Vagina (tissue), 2 donors: Measurements from ENCODE around the gene TGFB1.

Experiments used
- CTCF ChIP-seq, 3 experiments: fragments of 450-650 bp in 2 of 3; fragments of 200-600 bp in 1 of 3; sonication (generic) in 1 of 3; IDR thresholded peaks; one replicate each; pipeline ENCODE4 v1.5.1; 2017 to 2019; ENCODE audit warnings: antibody characterized with exemption in 3 of 3, mild to moderate bottlenecking in 2 of 3, moderate library complexity in 2 of 3
- POLR2A ChIP-seq, 2 donors: fragments of 450-650 bp; IDR thresholded peaks; one replicate each; pipeline ENCODE4 v1.6.1; 2017; ENCODE audit warnings: antibody characterized with exemption in 2 of 2, mild to moderate bottlenecking in 2 of 2, moderate library complexity in 2 of 2
- POLR2AphosphoS5 ChIP-seq, 2 donors: sonication (generic); formaldehyde crosslinking; IDR thresholded peaks; one replicate each; pipeline ENCODE4 v1.9.0; 2017; ENCODE audit warnings: antibody characterized with exemption in 2 of 2, mild to moderate bottlenecking in 2 of 2, low read depth in 1 of 2; ENCODE audit not compliant: insufficient read depth in 1 of 2

DNA sequence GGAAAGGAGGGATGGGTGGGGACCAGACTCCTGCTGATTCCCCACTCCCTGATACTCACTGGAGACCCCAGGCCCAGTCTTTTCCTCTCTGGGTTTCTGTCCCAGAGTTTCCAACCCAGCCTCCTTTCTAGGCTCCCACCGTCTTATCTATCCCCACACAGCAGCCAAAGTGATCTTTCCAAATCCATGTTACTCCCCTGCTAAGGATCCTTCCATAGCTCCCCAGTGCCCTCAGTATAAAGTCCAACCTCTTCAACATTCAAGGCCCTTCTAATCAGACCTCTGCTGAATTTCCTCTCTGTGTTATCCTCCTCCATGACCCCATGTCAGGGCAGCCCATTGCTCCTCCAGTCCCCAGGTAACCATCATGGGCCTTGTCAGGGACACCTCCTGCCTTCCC, 1.3 kb upstream of the TGFB1 start:
- TF ChIP-seq CTCF (IDR thresholded peaks at IDR 0.05) (no peak), POLR2A (IDR thresholded peaks at IDR 0.05) (no peak), POLR2AphosphoS5 (IDR thresholded peaks at IDR 0.05; ENCODE audit: insufficient read depth in 1 of 2, low read depth in 1 of 2) (no peak)
